Tibial nerve (tissue), 4 donors: ENCODE results near the gene RANBP17. TPM values are rescaled to one million over a fixed set of nuclear protein-coding genes. Genes with fewer than 3 reads are reported as not detected.

Experiments used
- DNase-seq, 2 donors: peaks; one replicate each; pipeline ENCODE4 v3.0.0-alpha.2; 2019; ENCODE audit warnings: low spot score in 2 of 2
- H3K27ac ChIP-seq, 4 donors: fragments of 200-600 bp; sonication (generic) in 3 of 4; one replicate each; pipeline ENCODE4 v1.5.1; 2017 to 2019; ENCODE audit warnings: mild to moderate bottlenecking in 1 of 4
- H3K27me3 ChIP-seq, 2 donors: fragments of 200-600 bp; sonication (generic) in 1 of 2; one replicate each; pipeline versions ENCODE4 v1.5.1 to v1.6.0; 2017 to 2019
- H3K36me3 ChIP-seq, 3 donors: fragments of 200-600 bp; sonication (generic); one replicate each; pipeline ENCODE4 v1.5.1; 2018 to 2019
- H3K4me1 ChIP-seq, 4 donors: fragments of 200-600 bp; sonication (generic) in 3 of 4; one replicate each; pipeline ENCODE4 v1.5.1; 2017 to 2019
- H3K4me3 ChIP-seq, 4 donors: fragments of 200-600 bp; sonication (generic) in 3 of 4; one replicate each; pipeline ENCODE4 v1.5.1; 2017 to 2019; ENCODE audit warnings: mild to moderate bottlenecking in 1 of 4, moderate library complexity in 1 of 4
- H3K9me3 ChIP-seq, 4 donors: fragments of 200-600 bp; sonication (generic) in 3 of 4; one replicate each; pipeline ENCODE4 v1.5.1; 2017 to 2019
- EP300 ChIP-seq, 2 donors: sonication (generic); formaldehyde crosslinking; IDR thresholded peaks; one replicate each; pipeline ENCODE4 v1.6.1; 2017; ENCODE audit warnings: antibody characterized with exemption in 2 of 2, mild to moderate bottlenecking in 1 of 2
- POLR2A ChIP-seq, 2 donors: fragments of 450-650 bp; IDR thresholded peaks; one replicate each; pipeline ENCODE4 v1.6.1; 2017; ENCODE audit warnings: antibody characterized with exemption in 2 of 2, mild to moderate bottlenecking in 2 of 2, moderate library complexity in 2 of 2
- WGBS, 2 donors: methylation state at CpG; one replicate each; pipeline ENCODE4 v1.1.5; 2018; 5-methylcytosine and 5-hydroxymethylcytosine counted together
- total RNA-seq, 4 donors: library from RNA; depleted of rRNA; stranded (reverse); fragments of >200 nt; gene quantifications; one replicate each; pipeline ENCODE4 v1.1.0, GENCODE V29; 2016
- TF ChIP-seq, protein P1 (sequence below), 5 experiments: fragments of 200-600 bp in 3 of 5; fragments of 450-650 bp in 2 of 5; sonication (generic) in 3 of 5; IDR thresholded peaks; one replicate each; pipeline ENCODE4 v1.5.1; 2016 to 2019; ENCODE audit warnings: antibody characterized with exemption in 5 of 5, mild to moderate bottlenecking in 3 of 5, moderate library complexity in 2 of 5

The RANBP17 gene
- total RNA-seq, 4 donors from 2014 or later = 10.8 to 34.5 (median 17.6) TPM

DNA sequence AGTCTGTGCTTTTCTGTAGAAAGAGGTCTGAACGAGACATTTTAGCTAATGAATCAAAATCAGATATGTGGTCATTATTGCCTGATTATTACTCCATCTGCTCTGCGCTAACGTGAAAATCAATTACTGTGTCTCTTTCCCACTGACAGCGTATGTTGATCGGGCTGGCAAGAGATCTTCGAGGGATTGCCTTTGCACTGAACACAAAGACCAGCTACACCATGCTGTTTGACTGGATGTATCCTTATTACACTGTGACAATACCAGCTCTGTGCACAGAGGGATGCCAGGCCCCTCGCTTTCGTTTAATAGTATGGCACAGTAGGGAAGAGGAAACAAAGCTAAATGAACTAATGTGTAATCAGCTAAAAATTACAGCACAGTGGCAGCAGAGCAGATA lies 343.6 kb downstream of the RANBP17 start:
- 57 to 68% methylated on average over 8 of the region's 8 CpGs for WGBS, 2 donors
- no peaks in the 10 kb centered on the region for H3K4me1 ChIP-seq
- TF ChIP-seq, protein P1, sequence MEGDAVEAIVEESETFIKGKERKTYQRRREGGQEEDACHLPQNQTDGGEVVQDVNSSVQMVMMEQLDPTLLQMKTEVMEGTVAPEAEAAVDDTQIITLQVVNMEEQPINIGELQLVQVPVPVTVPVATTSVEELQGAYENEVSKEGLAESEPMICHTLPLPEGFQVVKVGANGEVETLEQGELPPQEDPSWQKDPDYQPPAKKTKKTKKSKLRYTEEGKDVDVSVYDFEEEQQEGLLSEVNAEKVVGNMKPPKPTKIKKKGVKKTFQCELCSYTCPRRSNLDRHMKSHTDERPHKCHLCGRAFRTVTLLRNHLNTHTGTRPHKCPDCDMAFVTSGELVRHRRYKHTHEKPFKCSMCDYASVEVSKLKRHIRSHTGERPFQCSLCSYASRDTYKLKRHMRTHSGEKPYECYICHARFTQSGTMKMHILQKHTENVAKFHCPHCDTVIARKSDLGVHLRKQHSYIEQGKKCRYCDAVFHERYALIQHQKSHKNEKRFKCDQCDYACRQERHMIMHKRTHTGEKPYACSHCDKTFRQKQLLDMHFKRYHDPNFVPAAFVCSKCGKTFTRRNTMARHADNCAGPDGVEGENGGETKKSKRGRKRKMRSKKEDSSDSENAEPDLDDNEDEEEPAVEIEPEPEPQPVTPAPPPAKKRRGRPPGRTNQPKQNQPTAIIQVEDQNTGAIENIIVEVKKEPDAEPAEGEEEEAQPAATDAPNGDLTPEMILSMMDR (IDR thresholded peaks at IDR 0.05) = no peak
- TF ChIP-seq EP300 (IDR thresholded peaks at IDR 0.05) (no peak), POLR2A (IDR thresholded peaks at IDR 0.05) (no peak)
- H3K4me3 ChIP-seq = no peak overlapping the region
- H3K9me3 ChIP-seq = no peaks in the 10 kb centered on the region
- H3K27me3 ChIP-seq = no peaks in the 10 kb centered on the region
- H3K36me3 ChIP-seq = no peaks in the 10 kb centered on the region
- no peak overlapping the region for H3K27ac ChIP-seq
- DNase-seq = no peak

DNA sequence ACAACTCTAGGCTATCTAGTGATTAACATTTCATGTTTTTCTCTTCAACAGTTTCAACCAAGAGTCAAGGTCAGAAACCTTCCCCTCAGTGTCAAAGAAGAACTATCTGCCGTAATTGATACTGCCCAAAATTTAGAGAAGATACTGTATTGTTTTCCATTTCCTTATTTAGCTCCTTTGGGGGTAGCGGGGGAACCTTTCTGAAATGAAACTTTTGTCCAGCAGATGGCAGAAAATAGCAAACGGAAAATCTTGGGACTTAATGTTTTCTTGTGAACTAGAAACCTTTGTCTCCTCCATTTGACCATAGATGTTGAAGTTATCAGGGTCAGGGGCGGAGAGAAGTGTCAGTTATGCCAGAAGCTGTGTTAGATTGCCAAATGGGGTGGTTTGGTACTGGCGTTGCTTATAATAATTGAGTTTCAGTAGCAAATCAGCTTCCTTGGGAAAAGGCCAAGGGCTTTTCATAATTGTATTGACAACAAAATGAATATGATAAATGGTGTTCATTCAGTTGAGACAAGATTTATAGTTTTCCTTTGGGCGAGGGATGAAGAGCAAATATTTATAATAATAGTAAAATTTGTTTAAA lies 345.5 kb downstream of the RANBP17 start:
- peak in 1 of 2 donors; percentile 40 for DNase-seq
- Histone ChIP-seq H3K27ac (no peak overlapping the region), H3K4me3 (no peak overlapping the region), H3K36me3 (no peaks in the 10 kb centered on the region), H3K27me3 (no peaks in the 10 kb centered on the region), H3K4me1 (no peaks in the 10 kb centered on the region), H3K9me3 (no peaks in the 10 kb centered on the region)
- TF ChIP-seq EP300 (IDR thresholded peaks at IDR 0.05) = no peak
- TF ChIP-seq, protein P1 (IDR thresholded peaks at IDR 0.05) = peak; percentile 20 to 38 (median 36)
- 20 to 24% methylated on average over 6 of the region's 6 CpGs for WGBS, 2 donors

DNA sequence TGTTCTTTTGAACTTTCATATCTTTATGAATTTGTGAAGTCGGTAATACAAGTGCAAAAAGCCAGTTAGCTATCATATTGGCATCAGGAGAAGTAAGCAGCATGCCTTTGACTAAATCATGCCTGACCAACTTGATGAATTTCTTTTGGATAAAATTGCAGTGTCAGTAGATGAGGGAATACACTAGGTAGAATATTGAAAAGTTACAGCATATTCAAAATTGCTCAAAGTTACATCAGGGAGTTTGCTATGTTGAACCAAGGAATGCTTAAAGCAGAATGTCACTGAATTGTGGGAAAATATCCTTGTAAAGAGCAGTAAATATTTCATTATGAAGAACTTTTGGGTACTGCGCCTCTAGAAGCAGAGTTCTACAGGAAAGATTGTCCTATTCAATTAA lies 360.1 kb downstream of the RANBP17 start:
- Histone ChIP-seq H3K27ac (no peak overlapping the region), H3K4me1 (no peaks in the 10 kb centered on the region), H3K36me3 (no peaks in the 10 kb centered on the region), H3K4me3 (no peak overlapping the region), H3K27me3 (no peaks in the 10 kb centered on the region), H3K9me3 (no peaks in the 10 kb centered on the region)
- WGBS, 2 donors = 95% methylated on average over 2 of the region's 2 CpGs
- DNase-seq = no peak
- no peak for TF ChIP-seq EP300 (IDR thresholded peaks at IDR 0.05)
- no peak for TF ChIP-seq POLR2A (IDR thresholded peaks at IDR 0.05)
- TF ChIP-seq, protein P1 (IDR thresholded peaks at IDR 0.05) = no peak

DNA sequence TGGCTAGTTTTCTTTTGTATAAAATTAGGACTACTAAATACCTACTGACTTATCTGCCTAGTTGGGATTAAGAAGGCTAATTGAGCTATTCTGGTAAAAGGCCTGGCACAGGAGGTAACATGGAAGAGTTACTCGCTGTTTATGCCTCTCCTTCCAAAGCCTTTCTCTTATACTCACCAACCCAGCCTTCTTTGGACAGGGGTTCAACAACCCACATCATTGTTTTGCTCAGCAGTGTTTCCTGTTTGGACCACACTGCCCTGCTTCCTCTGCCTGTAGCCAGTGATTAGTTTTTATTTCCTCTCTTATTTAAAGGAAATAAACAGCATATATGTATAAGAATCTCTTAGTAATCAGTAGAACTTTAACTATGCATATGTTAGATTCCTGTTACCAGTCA lies 362.1 kb downstream of the RANBP17 start:
- no peaks in the 10 kb centered on the region for H3K9me3 ChIP-seq
- TF ChIP-seq POLR2A (IDR thresholded peaks at IDR 0.05) (no peak), EP300 (IDR thresholded peaks at IDR 0.05) (no peak)
- TF ChIP-seq, protein P1 (IDR thresholded peaks at IDR 0.05) = no peak
- no peaks in the 10 kb centered on the region for H3K36me3 ChIP-seq
- no peak for DNase-seq
- H3K4me3 ChIP-seq = no peak overlapping the region
- no peaks in the 10 kb centered on the region for H3K4me1 ChIP-seq
- WGBS, 2 donors = 74 to 84% methylated on average over 1 of the region's 1 CpG
- no peak overlapping the region for H3K27ac ChIP-seq
- H3K27me3 ChIP-seq = no peaks in the 10 kb centered on the region

DNA sequence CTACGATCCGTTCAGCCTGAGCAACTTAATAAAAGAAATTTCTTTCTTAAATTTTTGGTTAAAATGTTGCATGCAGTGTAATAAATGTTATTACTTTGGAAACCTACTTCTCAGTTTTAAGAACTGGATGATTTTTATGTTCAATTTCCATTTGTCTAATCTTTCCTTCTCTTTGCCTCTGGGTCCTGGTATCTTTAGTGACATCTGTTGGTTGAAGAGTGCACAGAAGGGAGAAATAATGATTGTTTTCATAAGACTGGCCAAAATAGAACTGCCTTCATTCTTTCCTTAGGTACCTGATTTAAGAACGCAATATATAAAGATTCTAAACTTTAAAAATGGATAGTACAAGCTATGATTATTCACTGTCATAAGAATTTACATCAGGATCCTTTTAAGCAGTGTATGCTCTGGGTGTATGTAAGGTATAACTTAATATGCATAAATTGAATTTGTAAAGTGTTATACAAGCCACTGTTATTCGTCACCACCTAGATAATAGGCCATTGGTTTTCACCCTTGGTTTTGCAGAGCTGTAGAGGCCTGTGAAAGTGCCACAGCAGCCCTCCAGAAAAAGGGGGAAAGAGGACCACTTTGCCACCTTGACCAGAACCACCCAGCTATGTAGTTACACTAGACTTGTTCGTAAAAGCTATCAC lies 364.4 kb downstream of the RANBP17 start:
- 83 to 88% methylated on average over 5 of the region's 5 CpGs for WGBS, 2 donors
- Histone ChIP-seq H3K9me3 (no peaks in the 10 kb centered on the region), H3K36me3 (no peaks in the 10 kb centered on the region)

More for the DNA sequence above, 364.4 kb downstream of the RANBP17 start:
- Histone ChIP-seq H3K27ac (no peak overlapping the region), H3K4me1 (no peaks in the 10 kb centered on the region), H3K27me3 (no peaks in the 10 kb centered on the region), H3K4me3 (no peak overlapping the region)
- no peak for DNase-seq
- no peak for TF ChIP-seq EP300 (IDR thresholded peaks at IDR 0.05)
- TF ChIP-seq POLR2A (IDR thresholded peaks at IDR 0.05) = no peak
- TF ChIP-seq, protein P1 (IDR thresholded peaks at IDR 0.05) = no peak
